RCC 7860 (cell line): Measurements from ENCODE around the gene TRPV4.

Source experiments
- DNase-seq: peaks from one replicate; pipeline ENCODE4 v3.0.0-alpha.2; 2015; ENCODE audit warnings: low spot score
- FAIRE-seq: peaks from 2 replicates; lab custom pipeline; 2012; peaks lifted over from hg19 to GRCh38; lab: Jason Lieb, UNC

The TRPV4 gene

DNA sequence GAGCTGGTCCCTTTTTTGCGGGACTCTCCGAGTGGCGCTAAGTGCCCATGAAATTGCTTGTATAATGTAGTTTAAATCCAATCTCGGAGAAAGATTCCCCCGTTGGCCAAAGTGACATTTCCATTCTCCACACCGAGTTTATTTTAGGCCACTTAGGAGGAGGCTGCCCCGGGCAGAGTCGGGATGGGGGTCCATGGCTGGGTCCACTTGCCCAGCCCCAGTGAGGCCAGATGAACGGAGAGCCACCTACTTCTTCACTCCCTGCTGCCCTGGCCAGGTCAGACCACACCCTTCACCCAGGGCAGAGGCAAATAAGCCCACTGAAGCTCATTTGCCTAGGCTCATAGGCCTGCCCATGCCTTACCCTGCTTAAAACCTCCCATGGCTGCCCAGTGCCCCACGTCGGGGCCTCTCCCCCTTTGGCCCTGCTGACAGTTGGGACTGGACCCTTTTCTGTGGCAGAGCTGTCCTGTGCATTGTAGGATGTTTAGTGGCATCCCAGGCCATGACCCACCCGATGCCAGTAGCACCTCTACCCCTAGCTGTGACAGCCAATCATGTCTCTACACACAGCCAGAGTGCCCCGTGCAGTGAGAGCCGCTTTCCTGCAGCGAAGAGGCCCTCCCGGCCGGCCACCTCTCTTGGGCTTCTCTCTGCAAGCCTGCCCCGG, 68.3 kb downstream of the TRPV4 start:
- no peak for DNase-seq
- no peak for FAIRE-seq

DNA sequence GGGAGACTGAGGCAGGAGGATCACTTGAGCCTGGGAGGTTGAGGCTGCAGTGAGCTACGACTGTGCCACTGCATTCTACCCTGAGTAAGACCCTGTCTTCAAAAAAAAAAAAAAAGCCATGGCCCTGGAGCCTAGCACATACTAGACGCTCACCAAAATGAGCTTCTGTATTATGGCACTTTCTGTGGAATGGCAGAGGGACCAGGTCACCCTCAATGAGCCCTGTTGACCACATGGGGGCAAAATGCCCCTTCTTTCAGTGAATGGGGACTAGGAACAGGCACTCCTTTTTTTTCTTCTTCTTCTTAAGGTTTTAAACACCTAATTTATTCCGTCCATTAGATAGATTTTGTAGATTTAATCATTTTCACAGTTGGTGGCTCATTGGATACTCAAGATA, 69.1 kb downstream of the TRPV4 start:
- DNase-seq = no peak
- FAIRE-seq = no peak

DNA sequence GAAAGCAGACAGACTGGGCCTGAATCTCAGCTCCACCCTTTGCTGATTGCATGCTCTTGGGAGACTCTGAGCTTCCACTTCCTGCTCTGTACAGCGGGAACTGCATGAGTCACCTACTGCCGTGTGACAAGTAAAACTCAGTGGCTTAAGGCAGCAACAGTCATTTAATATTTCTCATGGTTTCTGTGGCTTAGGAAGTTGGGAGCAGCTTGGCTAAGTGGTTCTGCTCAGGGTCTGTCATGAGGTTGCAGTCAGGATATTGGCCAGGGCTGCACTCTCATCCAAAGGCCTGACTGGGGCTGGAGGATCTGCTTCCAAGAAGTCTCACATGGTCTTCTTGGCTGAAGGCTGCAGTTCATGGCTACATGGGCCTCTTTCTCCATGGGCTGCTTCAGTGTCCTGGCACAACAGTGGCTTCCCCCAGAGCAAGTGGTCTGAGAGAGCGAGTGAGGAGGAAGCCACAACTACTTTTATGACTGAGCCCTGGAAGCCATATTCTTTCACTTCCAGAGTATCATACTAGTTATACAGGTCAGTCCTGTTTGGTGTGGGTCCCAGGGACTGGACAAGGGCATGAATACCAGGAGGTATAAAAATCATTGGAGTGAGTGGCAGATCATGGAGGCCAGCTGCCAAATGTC, 69.9 kb downstream of the TRPV4 start:
- DNase-seq (peak; percentile 54), FAIRE-seq (no peak)

GRCh38 chr12:109762673-109763191, 70.5 kb downstream of the TRPV4 start:
- no peak for FAIRE-seq

GRCh38 chr12:109762071-109762672, 71.0 kb downstream of the TRPV4 start:
- DNase-seq (no peak), FAIRE-seq (no peak)

More at GRCh38 chr12:109762673-109763191, 70.5 kb downstream of the TRPV4 start:
- no peak for DNase-seq

DNA sequence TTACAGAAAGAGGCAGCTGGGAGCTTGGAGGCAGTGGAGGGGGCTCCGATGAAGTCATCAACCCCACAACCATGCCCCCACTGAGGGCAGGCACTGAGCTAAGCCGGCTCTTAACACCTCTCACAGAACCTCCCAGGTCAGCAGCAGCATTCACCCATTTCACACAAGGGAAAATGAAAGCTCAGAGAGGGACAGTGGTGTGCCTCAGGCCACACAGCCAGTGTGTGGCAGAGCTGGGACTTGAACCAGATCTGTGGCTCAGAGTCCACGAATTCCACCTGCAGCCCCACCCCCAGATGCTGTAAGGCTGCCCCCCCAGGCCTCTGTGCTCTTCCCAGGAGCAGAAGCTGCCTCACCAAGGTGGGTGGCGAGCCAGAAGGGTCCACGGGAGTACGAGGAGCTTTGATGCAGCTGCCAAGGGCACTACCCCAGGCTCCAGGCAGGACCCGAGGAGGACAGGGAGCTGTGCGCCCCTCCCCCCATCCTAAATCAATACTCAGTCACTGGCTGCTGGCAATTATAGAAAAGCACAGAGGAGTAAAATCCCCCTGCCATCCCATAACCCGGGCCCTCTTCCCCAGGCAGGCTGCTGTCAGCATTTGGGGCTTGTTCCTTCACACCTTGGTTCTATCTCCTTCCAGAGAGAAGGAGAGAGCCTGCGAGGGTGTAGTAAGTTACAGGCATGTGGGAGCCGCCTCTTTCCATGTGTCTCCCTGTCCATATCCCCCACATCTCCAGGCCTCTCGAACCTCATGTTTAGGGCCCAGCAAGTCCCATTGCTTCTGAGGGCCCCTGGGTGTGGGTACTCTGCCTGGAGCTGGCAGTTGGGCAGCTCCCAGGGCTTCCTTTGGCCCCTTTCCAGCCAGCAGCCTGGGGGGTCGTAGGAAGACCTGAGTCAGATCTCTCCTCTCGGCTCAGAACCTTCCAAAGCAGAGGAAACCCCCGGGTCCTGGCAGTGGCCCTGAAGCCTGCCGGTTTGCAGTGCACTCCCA, 72.0 kb downstream of the TRPV4 start:
- FAIRE-seq (no peak), DNase-seq (no peak)

DNA sequence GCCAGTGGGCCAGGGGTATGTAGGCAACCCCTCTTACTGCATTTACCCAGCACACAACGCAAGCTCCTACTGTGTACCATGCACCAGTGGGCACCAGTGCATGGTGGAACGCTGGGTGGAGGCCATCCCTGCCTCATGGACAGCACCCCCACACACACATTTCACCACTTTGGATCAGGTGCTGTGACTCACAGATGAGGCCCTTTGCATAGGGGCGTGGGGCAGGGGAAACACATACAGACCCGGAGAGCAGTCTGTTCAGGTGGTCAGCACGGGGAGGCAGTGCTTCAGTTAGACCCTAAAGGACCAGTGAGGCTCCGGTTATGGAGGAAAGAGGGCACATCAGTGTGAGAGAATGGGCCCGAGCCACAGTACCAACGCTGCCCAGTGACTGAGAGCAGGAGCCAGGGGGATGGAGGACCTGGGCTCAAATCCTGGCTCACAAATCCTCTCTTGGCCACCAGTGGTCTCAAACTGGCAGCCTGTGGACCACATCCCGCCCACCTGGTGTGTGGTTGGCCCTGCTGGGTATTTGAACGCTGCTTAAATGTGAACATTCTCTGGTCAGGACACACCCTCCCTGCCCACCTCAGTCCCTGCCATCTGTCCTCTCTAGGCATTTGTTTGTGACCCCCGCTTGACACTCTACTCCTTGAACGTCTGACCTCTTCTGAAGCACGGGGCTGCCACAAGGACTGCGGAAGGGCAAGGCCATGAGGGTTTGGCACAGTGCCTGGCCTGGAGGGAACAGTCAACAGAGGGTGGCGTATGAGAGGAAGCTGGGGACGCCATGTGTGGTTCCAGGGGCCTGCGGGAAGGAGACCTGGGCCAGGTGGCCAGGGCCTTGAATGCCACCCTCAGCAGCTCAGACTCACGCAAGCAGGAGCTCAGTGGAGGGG, 72.9 kb downstream of the TRPV4 start:
- DNase-seq (no peak), FAIRE-seq (no peak)

- FAIRE-seq (no peak), DNase-seq (no peak)
Measured at GRCh38 chr12:109759595-109759994, 73.6 kb downstream of the TRPV4 start.

DNA sequence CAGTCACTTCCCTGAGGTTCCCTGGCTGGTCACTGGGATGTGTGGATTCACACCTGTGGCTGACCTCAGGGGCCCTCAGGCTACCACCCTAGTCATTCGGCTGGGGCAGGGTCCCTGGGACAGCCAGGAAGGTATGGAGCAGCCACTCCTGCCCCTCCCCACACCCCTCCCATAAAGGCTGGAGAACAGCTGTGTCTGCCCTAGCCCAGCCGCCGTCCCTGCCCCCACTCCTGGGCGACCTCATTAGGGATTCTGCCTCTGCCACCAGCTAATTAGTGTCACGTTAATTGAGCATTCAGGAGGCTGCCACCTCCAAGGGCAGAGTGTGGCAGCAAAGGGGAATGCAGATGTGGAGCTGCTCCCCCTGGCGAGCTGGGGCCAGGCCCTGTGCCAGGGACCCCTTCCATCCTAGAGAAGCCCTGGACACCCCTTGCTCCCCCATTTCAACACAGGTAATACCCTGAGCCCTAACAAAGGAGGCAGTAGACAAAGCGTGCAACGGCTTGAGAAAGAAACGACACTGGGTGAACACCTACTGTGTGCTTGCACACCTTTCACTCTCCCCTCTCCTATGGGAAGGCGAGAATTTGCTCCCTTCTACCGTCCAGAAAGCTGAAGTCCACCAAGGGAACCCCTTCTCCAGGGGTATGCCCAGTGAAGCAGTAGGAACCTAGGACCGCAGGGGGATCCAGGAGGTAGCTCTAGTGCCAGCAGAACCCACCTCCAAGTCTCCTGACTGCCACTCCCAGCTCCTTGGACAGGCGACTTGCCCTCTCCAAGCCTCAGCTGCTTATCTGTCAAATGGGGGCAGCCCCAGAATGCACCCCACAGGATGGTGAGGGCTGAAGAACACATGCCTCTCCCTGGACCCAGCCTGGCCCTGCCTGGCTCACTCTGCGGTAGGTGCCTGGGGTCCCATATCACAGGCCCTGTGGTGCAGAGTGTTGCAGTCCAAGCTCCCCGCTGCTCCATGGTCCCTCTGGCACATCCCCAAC, 74.5 kb downstream of the TRPV4 start:
- DNase-seq (no peak), FAIRE-seq (no peak)

GRCh38 chr12:109757671-109758265, 75.4 kb downstream of the TRPV4 start:
- no peak for FAIRE-seq
- DNase-seq = no peak

DNA sequence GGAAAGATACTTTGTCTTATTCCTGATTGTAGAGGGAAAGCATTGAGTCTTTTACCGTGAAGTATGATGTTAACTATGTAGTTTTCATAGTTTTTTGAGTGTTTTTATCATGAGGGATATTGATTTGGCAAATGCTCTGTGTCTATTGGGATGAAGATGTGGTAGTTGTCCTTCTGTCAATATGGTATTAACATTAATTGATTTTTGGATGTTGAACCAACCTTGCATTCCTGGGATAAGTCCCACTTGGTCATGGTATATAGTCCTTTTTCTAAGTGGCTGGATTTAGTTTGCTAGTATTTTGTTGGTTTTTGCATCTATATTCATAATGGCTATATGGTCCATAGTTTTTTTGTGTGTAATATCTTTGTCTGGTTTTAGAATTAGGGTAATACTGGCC, 76.7 kb downstream of the TRPV4 start:
- FAIRE-seq (no peak), DNase-seq (no peak)

- no peak for FAIRE-seq
Measured at GRCh38 chr12:109753959-109754358, 79.2 kb downstream of the TRPV4 start.

DNA sequence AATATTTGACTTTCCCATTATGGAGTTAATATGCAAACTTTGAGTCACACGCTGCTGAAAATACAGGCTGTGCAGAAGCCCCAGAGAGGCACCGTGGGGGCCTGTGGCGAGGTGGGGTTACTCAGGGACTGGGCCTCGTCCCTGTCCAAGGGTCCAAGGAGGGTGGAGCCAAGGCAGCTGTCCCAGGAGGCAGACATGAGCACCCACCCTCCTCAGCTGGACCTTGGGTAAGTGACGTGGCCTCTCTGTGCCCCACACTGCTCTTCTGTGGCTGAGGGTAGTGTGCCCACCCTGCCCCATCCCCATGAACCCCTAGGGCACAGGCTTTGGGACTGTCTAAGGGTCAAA, 80.2 kb downstream of the TRPV4 start:
- no peak for FAIRE-seq
- no peak for DNase-seq

More at GRCh38 chr12:109753959-109754358, 79.2 kb downstream of the TRPV4 start:
- no peak for DNase-seq

GRCh38 chr12:109752117-109753053, 80.8 kb downstream of the TRPV4 start:
- FAIRE-seq = no peak
- no peak for DNase-seq

- FAIRE-seq = no peak
- no peak for DNase-seq
Measured at GRCh38 chr12:109744986-109745942, 87.9 kb downstream of the TRPV4 start.

DNA sequence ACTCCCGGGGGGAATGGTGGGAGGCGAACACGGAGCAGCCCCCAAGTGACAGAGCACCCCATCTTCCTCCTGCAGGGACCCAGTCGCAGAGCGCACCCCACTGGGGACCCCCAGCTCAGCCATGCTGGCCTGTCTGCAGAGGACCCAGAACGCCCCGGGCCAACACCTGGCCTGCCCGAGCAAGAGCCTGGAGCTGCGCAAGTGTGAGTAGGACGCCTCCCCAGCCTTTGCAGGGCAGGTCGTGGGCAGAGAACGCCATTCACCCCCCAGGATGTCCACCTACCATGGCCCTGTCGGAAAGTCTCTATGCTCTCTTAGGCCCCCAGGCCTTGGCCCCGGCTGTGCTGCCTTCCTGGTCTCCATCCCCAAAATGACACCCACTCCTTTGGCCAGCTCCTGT, 89.2 kb downstream of the TRPV4 start:
- DNase-seq = no peak
- FAIRE-seq = no peak
